MCF 10A (cell line): ENCODE data around the gene SLC25A26. TPM values are rescaled to one million over a fixed set of nuclear protein-coding genes. Genes with fewer than 3 reads are reported as not detected.
A peak's percentile ranks its signal among the peaks of the same experiment; 100 is the strongest.

Experiments
- BruUV-seq: library from RNA; stranded (reverse); fragments of 400-500 nt; replicated peaks from 2 replicates; lab custom pipeline; 2021; lab: Mats Ljungman, UMichigan
- CTCF ChIA-PET: fragments of 300-600 bp; sonication (Branson Sonifier 250); formaldehyde crosslinking; extraction: SDS; loops from one replicate; lab custom pipeline; 2021; ENCODE audit warnings: antibody characterized with exemption, inconsistent platforms; lab: Yijun Ruan, JAX
- POLR2A ChIA-PET: fragments of 300-600, 350-650 bp; sonication (Branson Sonifier 250); formaldehyde crosslinking; extraction: SDS; loops from one replicate; lab custom pipeline; 2020; ENCODE audit warnings: antibody characterized with exemption, inconsistent platforms; lab: Yijun Ruan, JAX
- DNase-seq: peaks from one replicate; pipeline ENCODE4 v3.0.0-alpha.2; 2018; ENCODE audit not compliant: unreplicated experiment
- H3K27ac Mint-ChIP-seq: one replicate; pipeline ENCODE4 v1.8.0; 2022; ENCODE audit warnings: mild to moderate bottlenecking, low read depth, mixed read lengths; ENCODE audit not compliant: unreplicated experiment
- H3K27me3 Mint-ChIP-seq: one replicate; pipeline ENCODE4 v1.8.0; 2022; ENCODE audit warnings: mixed read lengths; ENCODE audit not compliant: insufficient read depth, unreplicated experiment
- H3K36me3 Mint-ChIP-seq: one replicate; pipeline ENCODE4 v1.8.0; 2022; ENCODE audit warnings: mild to moderate bottlenecking, moderate library complexity, mixed read lengths; ENCODE audit not compliant: insufficient read depth, unreplicated experiment
- H3K4me1 Mint-ChIP-seq: one replicate; pipeline ENCODE4 v1.8.0; 2022; ENCODE audit warnings: mixed read lengths; ENCODE audit not compliant: insufficient read depth, unreplicated experiment
- H3K4me3 Mint-ChIP-seq: one replicate; pipeline ENCODE4 v1.8.0; 2022; ENCODE audit warnings: mild to moderate bottlenecking, moderate library complexity, mixed read lengths; ENCODE audit not compliant: unreplicated experiment
- H3K9me3 Mint-ChIP-seq: one replicate; pipeline ENCODE4 v1.8.0; 2022; ENCODE audit warnings: mixed read lengths; ENCODE audit not compliant: unreplicated experiment
- CTCF ChIP-seq: fragments of 200-600 bp; IDR thresholded peaks from one replicate; pipeline ENCODE4 v1.8.0; 2022; ENCODE audit warnings: antibody characterized with exemption, mild to moderate bottlenecking; ENCODE audit not compliant: unreplicated experiment
- intact Hi-C: fragments of 100-400 bp; cut with micrococcal nuclease; formaldehyde crosslinking; loops from 2 replicates; pipeline ENCODE4 v1.14.1; 2022
- total RNA-seq: library from RNA; stranded (reverse); gene quantifications from 2 replicates; pipeline ENCODE4 v1.2.3, GENCODE V29; 2022

Gene SLC25A26
- total RNA-seq, 1 experiment from 2014 or later = 24.8 TPM

DNA sequence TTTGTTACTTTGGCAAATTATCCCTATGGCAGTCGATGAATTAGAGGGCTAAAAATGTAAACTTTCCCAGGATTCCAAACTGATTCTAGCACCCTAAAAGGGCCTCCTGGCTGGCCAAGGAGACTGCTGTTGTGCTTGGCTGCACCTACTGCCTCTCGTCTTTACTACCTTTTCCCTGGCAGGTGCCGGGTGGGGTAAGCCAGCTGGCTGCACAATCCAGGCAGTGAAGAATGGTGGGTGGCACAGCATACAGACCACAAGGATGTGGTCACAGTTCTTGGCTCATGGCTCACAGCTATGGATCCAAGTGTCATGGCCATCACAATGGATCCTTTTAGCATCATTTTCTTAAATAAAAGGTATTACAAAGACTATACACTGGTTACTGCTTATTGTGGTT lies 20.7 kb upstream of the SLC25A26 start:
- no peaks in the 10 kb centered on the region for H3K9me3 Mint-ChIP-seq
- CTCF ChIA-PET = interaction anchor here (0.6 to 1.1 kb wide), 3 partner anchors 11 to 208 kb away, joined by 3 to 6 read pairs (median 3); no protein-coding TSS in a partner anchor
- POLR2A ChIA-PET = no interaction called here
- H3K36me3 Mint-ChIP-seq = no peaks in the 10 kb centered on the region
- no peak for TF ChIP-seq CTCF
- DNase-seq = no peak
- H3K27me3 Mint-ChIP-seq = peaks cover 21% of the 10 kb centered on the region
- H3K27ac Mint-ChIP-seq = no peak overlapping the region
- H3K4me3 Mint-ChIP-seq = no peak overlapping the region
- BruUV-seq = no TSS peak
- H3K4me1 Mint-ChIP-seq = no peaks in the 10 kb centered on the region
- intact Hi-C loops = no loop called here

GRCh38 chr3:66200786-66201185 lies 20.0 kb upstream of the SLC25A26 start:
- H3K27me3 Mint-ChIP-seq = peaks cover 27% of the 10 kb centered on the region
- ChIA-PET CTCF (interaction anchor here (1.1 kb wide), 1 partner anchor 10 kb away, joined by 3 read pairs; no protein-coding TSS in a partner anchor), POLR2A (interaction anchor here (1.0 kb wide), 1 partner anchor 11 kb away, joined by 3 read pairs; no protein-coding TSS in a partner anchor)
- BruUV-seq = no TSS peak
- H3K27ac Mint-ChIP-seq = no peak overlapping the region
- no peak for TF ChIP-seq CTCF
- intact Hi-C loops = no loop called here
- H3K36me3 Mint-ChIP-seq = no peaks in the 10 kb centered on the region
- no peak overlapping the region for H3K4me3 Mint-ChIP-seq
- DNase-seq = no peak
- H3K9me3 Mint-ChIP-seq = no peaks in the 10 kb centered on the region
- H3K4me1 Mint-ChIP-seq = no peaks in the 10 kb centered on the region

DNA sequence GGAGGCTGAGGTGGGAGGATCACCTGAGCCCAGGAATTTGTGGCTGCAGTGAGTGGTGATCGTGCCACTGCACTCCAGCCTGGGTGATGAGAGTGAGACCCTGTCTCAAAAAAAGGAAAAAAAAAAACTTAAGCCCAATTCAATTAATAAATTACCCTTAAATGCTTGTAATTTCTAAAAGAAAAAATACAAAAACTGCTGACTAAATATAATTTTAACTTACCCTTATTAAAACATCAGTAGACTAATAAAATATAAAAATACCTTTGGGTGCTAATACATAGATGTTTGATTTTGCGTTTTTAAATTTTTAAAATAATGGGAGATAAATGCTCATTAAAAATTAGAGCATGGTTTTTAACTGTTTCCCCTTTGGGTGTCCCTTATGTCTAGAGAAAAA lies 17.5 kb upstream of the SLC25A26 start:
- DNase-seq = no peak
- intact Hi-C loops = no loop called here
- BruUV-seq = no TSS peak
- Mint-ChIP-seq H3K27me3 (peaks cover 31% of the 10 kb centered on the region), H3K4me1 (no peaks in the 10 kb centered on the region), H3K9me3 (no peaks in the 10 kb centered on the region), H3K4me3 (no peak overlapping the region), H3K36me3 (no peaks in the 10 kb centered on the region), H3K27ac (no peak overlapping the region)
- ChIA-PET POLR2A (interaction anchor here (0.7 kb wide), 1 partner anchor 862 kb away, joined by 3 read pairs; no protein-coding TSS in a partner anchor), CTCF (interaction anchor here (0.6 kb wide), 2 partner anchors 64 to 1177 kb away, joined by 3 read pairs; no protein-coding TSS in a partner anchor)
- no peak for TF ChIP-seq CTCF

GRCh38 chr3:66206806-66207205 lies 14.0 kb upstream of the SLC25A26 start:
- H3K4me1 Mint-ChIP-seq = no peaks in the 10 kb centered on the region
- H3K36me3 Mint-ChIP-seq = no peaks in the 10 kb centered on the region
- H3K9me3 Mint-ChIP-seq = no peaks in the 10 kb centered on the region
- no TSS peak for BruUV-seq
- peaks cover 25% of the 10 kb centered on the region for H3K27me3 Mint-ChIP-seq
- no peak overlapping the region for H3K4me3 Mint-ChIP-seq
- TF ChIP-seq CTCF = no peak
- H3K27ac Mint-ChIP-seq = no peak overlapping the region
- CTCF ChIA-PET = interaction anchor here (0.7 to 1.0 kb wide), 2 partner anchors 10 to 423 kb away, joined by 4 read pairs; no protein-coding TSS in a partner anchor
- POLR2A ChIA-PET = no interaction called here
- intact Hi-C loops = no loop called here
- DNase-seq = peak; percentile 4
